Kidney (tissue), 14 donors: Measurements from ENCODE around the gene NDUFV1. TPM values are rescaled to one million over a fixed set of nuclear protein-coding genes. Genes with fewer than 3 reads are reported as not detected.
"Not testable (repeated sequence)": the region's sequence is repeated elsewhere in the genome, so short reads cannot be mapped to it uniquely, and the experiment has no call there.

Experiments used
- DNase-seq, 5 donors: peaks; one replicate each; pipeline ENCODE4 v3.0.0-alpha.2; 2013 to 2020
- FAIRE-seq: peaks from 2 replicates; lab custom pipeline; 2012; peaks lifted over from hg19 to GRCh38; lab: Jason Lieb, UNC
- H3K27ac ChIP-seq, 2 donors: one replicate each; pipeline ENCODE4 v1.7.0; 2013; ENCODE audit warnings: low read depth in 2 of 2, low read length in 2 of 2, inconsistent platforms in 1 of 2
- H3K27me3 ChIP-seq: one replicate; pipeline ENCODE4 v1.7.1; 2013; ENCODE audit warnings: low read length, inconsistent platforms; ENCODE audit not compliant: control insufficient read depth, insufficient read depth
- H3K36me3 ChIP-seq, 3 donors: one replicate each; pipeline versions ENCODE4 v1.7.0 to v1.7.1; 2013; ENCODE audit warnings: low read length in 3 of 3, control low read depth in 1 of 3, inconsistent platforms in 1 of 3; ENCODE audit not compliant: insufficient read depth in 3 of 3, control insufficient read depth in 2 of 3
- H3K4me1 ChIP-seq, 3 donors: one replicate each; pipeline versions ENCODE4 v1.7.0 to v1.7.1; 2013; ENCODE audit warnings: low read length in 3 of 3, inconsistent platforms in 1 of 3, low read depth in 1 of 3; ENCODE audit not compliant: control insufficient read depth in 2 of 3, insufficient read depth in 2 of 3
- H3K4me3 ChIP-seq, 3 donors: one replicate each; pipeline versions ENCODE4 v1.7.0 to v1.8.1; 2013; ENCODE audit warnings: low read length in 3 of 3, control low read depth in 1 of 3, inconsistent platforms in 1 of 3
- H3K9ac ChIP-seq, 3 donors: one replicate each; pipeline versions ENCODE4 v1.7.0 to v1.7.1; 2013; ENCODE audit warnings: low read length in 3 of 3, control low read depth in 1 of 3, inconsistent platforms in 1 of 3
- H3K9me3 ChIP-seq, 3 donors: one replicate each; pipeline versions ENCODE4 v1.7.0 to v1.7.1; 2013; ENCODE audit warnings: low read length in 3 of 3, control low read depth in 1 of 3, inconsistent platforms in 1 of 3; ENCODE audit not compliant: control insufficient read depth in 2 of 3, insufficient read depth in 1 of 3
- CTCF ChIP-seq: IDR thresholded peaks from 3 replicates; pipeline ENCODE4 v1.5.1; 2012; ENCODE audit warnings: mild to moderate bottlenecking, moderate library complexity, borderline replicate concordance; ENCODE audit not compliant: insufficient read depth; ENCODE audit errors: extremely low read depth
- intact Hi-C: fragments of 100-400 bp; cut with DNase I; formaldehyde crosslinking; loops from one replicate; pipeline ENCODE4 v1.11.1; 2022
- polyA plus RNA-seq: library from polyadenylated mRNA; stranded (reverse); fragments of 350-450 nt; fragmentation: Illumina TruSeq; extraction: RNeasy Lipid Tissue Mini Kit (QIAGEN cat#74804); gene quantifications from one replicate; pipeline ENCODE4 v1.2.3, GENCODE V29; 2014; ENCODE audit warnings: low read depth, low replicate concordance; ENCODE audit not compliant: insufficient read depth
- total RNA-seq: library from RNA; stranded (reverse); fragmentation: NEBNext Ultra II Directional; extraction: Animal tissue kit (Norgen Biotek cat#: 25700); gene quantifications from one replicate; pipeline ENCODE4 v1.2.1, GENCODE V29; 2021
- donor health status: control.
- donor health status: control.
- donor health status: control.
- donor health status: control.
- donor health status: control.
- donor health status: DM: yes; HTN: yes; CAD: no.
- donor health status: Normal renal cell carcinoma (clear cell type).

The NDUFV1 gene
- total and polyA plus RNA-seq, 2 donors from 2014 or later, result 191 to 395 TPM

- no peaks in the 10 kb centered on the region for H3K4me1 ChIP-seq
- no peak for TF ChIP-seq CTCF
- intact Hi-C loops, result no loop called here
- no peak overlapping the region for H3K27ac ChIP-seq
- no peak for DNase-seq
- H3K27me3 ChIP-seq, result no peaks in the 10 kb centered on the region
- H3K4me3 ChIP-seq, result no peak overlapping the region
- H3K36me3 ChIP-seq, result no peaks in the 10 kb centered on the region
- H3K9ac ChIP-seq, result no peak overlapping the region
- no peaks in the 10 kb centered on the region for H3K9me3 ChIP-seq
- FAIRE-seq, result no peak
These were observed 7.6 kb upstream of the NDUFV1 start for GRCh38 chr11:67599149-67599548.

GRCh38 chr11:67600324-67601029, 6.3 kb upstream of the NDUFV1 start:
- Histone ChIP-seq H3K36me3 (no peaks in the 10 kb centered on the region), H3K9me3 (no peaks in the 10 kb centered on the region), H3K4me3 (no peak overlapping the region), H3K27ac (no peak overlapping the region), H3K4me1 (no peaks in the 10 kb centered on the region), H3K9ac (no peak overlapping the region), H3K27me3 (no peaks in the 10 kb centered on the region)
- DNase-seq (no peak), FAIRE-seq (no peak)
- intact Hi-C loops, result no loop called here
- TF ChIP-seq CTCF, result no peak

GRCh38 chr11:67601098-67601497, 5.6 kb upstream of the NDUFV1 start:
- no peak for TF ChIP-seq CTCF
- peaks cover 0 to under 1% (median 0%) of the 10 kb centered on the region in 3 donors for H3K4me1 ChIP-seq
- intact Hi-C loops, result no loop called here
- H3K4me3 ChIP-seq, result no peak overlapping the region
- no peaks in the 10 kb centered on the region for H3K9me3 ChIP-seq
- no peaks in the 10 kb centered on the region for H3K27me3 ChIP-seq
- no peak for FAIRE-seq
- no peak overlapping the region for H3K27ac ChIP-seq
- no peaks in the 10 kb centered on the region for H3K36me3 ChIP-seq
- DNase-seq, result no peak
- H3K9ac ChIP-seq, result no peak overlapping the region

GRCh38 chr11:67604119-67604518, 2.6 kb upstream of the NDUFV1 start:
- H3K27me3 ChIP-seq, H3K27ac ChIP-seq, FAIRE-seq, DNase-seq, H3K9ac ChIP-seq, intact Hi-C loops, H3K4me3 ChIP-seq, H3K9me3 ChIP-seq, H3K36me3 ChIP-seq: not testable (repeated sequence)
- peaks cover 0 to 11% (median 0%) of the 10 kb centered on the region in 3 donors for H3K4me1 ChIP-seq
